Neural cell (in vitro differentiated cells): ENCODE measurements around the gene ANKRD13A. TPM values are rescaled to one million over a fixed set of nuclear protein-coding genes. Genes with fewer than 3 reads are reported as not detected.

Experiments
- H2AFZ ChIP-seq: fragments of 200-600, 300-800 bp; sonication (generic), shearing (Covaris generic); 2 replicates; pipeline ENCODE4 v1.6.0; 2014; ENCODE audit warnings: low read depth, mild to moderate bottlenecking, antibody characterized with exemption, low read length, moderate library complexity
- H3F3A ChIP-seq: fragments of 200-600 bp; shearing (Covaris generic); 2 replicates; pipeline ENCODE4 v1.6.1; 2016; ENCODE audit warnings: mild to moderate bottlenecking, moderate library complexity, mixed read lengths, antibody characterized with exemption, low read length; ENCODE audit not compliant: insufficient read depth, poor library complexity, severe bottlenecking
- H3K27ac ChIP-seq: fragments of 200-600, 300-800 bp; sonication (generic), shearing (Covaris generic); 2 replicates; pipeline ENCODE4 v1.5.1; 2014; ENCODE audit warnings: mild to moderate bottlenecking, low read length, moderate library complexity
- H3K27me3 ChIP-seq: fragments of 300-800, 200-600 bp; sonication (generic), shearing (Covaris generic); 2 replicates; pipeline ENCODE4 v1.6.0; 2014; ENCODE audit warnings: mild to moderate bottlenecking, low read depth, low read length, moderate library complexity; ENCODE audit not compliant: insufficient read depth
- H3K36me3 ChIP-seq: fragments of 300-800, 200-600 bp; sonication (generic), shearing (Covaris generic); 2 replicates; pipeline ENCODE4 v1.5.1; 2014; ENCODE audit warnings: mild to moderate bottlenecking, antibody characterized with exemption, low read length, moderate library complexity; ENCODE audit not compliant: insufficient read depth
- H3K4me2 ChIP-seq: fragments of 300-800, 200-600 bp; sonication (generic), shearing (Covaris generic); 2 replicates; pipeline ENCODE4 v1.6.0; 2014; ENCODE audit warnings: mild to moderate bottlenecking, low read length
- H3K4me3 ChIP-seq: fragments of 300-800, 200-600 bp; sonication (generic), shearing (Covaris generic); 2 replicates; pipeline ENCODE4 v1.5.1; 2014; ENCODE audit warnings: mild to moderate bottlenecking, low read length, moderate library complexity
- H3K79me2 ChIP-seq: fragments of 200-600 bp; shearing (Covaris generic); replicated peaks from 2 replicates; pipeline ENCODE4 v1.6.0; 2014; ENCODE audit warnings: mild to moderate bottlenecking, low read length, moderate library complexity; ENCODE audit not compliant: insufficient read depth
- H3K9ac ChIP-seq: fragments of 300-800, 200-600 bp; sonication (generic), shearing (Covaris generic); 2 replicates; pipeline ENCODE4 v1.6.1; 2016; ENCODE audit warnings: mild to moderate bottlenecking, low read length, mixed read lengths
- H3K9me2 ChIP-seq: fragments of 200-600 bp; shearing (Covaris generic); 2 replicates; pipeline ENCODE4 v1.6.1; 2016; ENCODE audit warnings: mild to moderate bottlenecking, low read length, mixed read lengths; ENCODE audit not compliant: insufficient read depth
- H3K9me3 ChIP-seq: fragments of 200-600, 300-800 bp; sonication (generic), shearing (Covaris generic); 2 replicates; pipeline ENCODE4 v1.6.1; 2016; ENCODE audit warnings: mild to moderate bottlenecking, mixed run types, low read length, moderate library complexity, mixed read lengths
- H4K20me1 ChIP-seq: fragments of 200-600 bp; shearing (Covaris generic); 2 replicates; pipeline ENCODE4 v1.6.1; 2016; ENCODE audit warnings: mild to moderate bottlenecking, mixed run types; ENCODE audit not compliant: insufficient read depth
- CTCF ChIP-seq: fragments of 450-650 bp; IDR thresholded peaks from 2 replicates; pipeline ENCODE4 v1.5.1; 2014; ENCODE audit warnings: antibody characterized with exemption, mild to moderate bottlenecking, moderate library complexity; ENCODE audit not compliant: poor library complexity, severe bottlenecking
- EP300 ChIP-seq: fragments of 450-650 bp; conservative IDR thresholded peaks from 2 replicates; pipeline ENCODE4 v1.6.1; 2014; ENCODE audit warnings: antibody characterized with exemption, mild to moderate bottlenecking, moderate library complexity; ENCODE audit not compliant: poor library complexity, severe bottlenecking
- EZH2 ChIP-seq: fragments of 200-600, 300-800 bp; shearing (Covaris generic), sonication (generic); IDR thresholded peaks from 2 replicates; pipeline ENCODE4 v1.6.1; 2014; ENCODE audit warnings: antibody characterized with exemption, low read length, borderline replicate concordance, mild to moderate bottlenecking; ENCODE audit not compliant: insufficient read depth, poor library complexity, severe bottlenecking
- MXI1 ChIP-seq: fragments of 450-650 bp; conservative IDR thresholded peaks from 2 replicates; pipeline ENCODE4 v1.6.1; 2014; ENCODE audit warnings: antibody characterized with exemption, mild to moderate bottlenecking; ENCODE audit not compliant: poor library complexity, severe bottlenecking
- POLR2AphosphoS5 ChIP-seq: IDR thresholded peaks from 2 replicates; pipeline ENCODE4 v1.6.1; 2012
- RAD21 ChIP-seq: fragments of 450-650 bp; conservative IDR thresholded peaks from 2 replicates; pipeline ENCODE4 v1.6.1; 2014; ENCODE audit warnings: antibody characterized with exemption, mild to moderate bottlenecking, moderate library complexity
- REST ChIP-seq: IDR thresholded peaks from 2 replicates; pipeline ENCODE4 v1.6.1; 2012; ENCODE audit warnings: borderline replicate concordance
- SMC3 ChIP-seq: fragments of 450-650 bp; conservative IDR thresholded peaks from 2 replicates; pipeline ENCODE4 v1.6.1; 2014; ENCODE audit warnings: antibody characterized with exemption, mild to moderate bottlenecking, moderate library complexity; ENCODE audit not compliant: poor library complexity
- TAF1 ChIP-seq: IDR thresholded peaks from 2 replicates; pipeline ENCODE4 v1.6.1; 2012; ENCODE audit warnings: low read depth
- polyA plus RNA-seq: library from polyadenylated mRNA; depleted of rRNA; stranded (reverse); fragments of >200 nt; gene quantifications from 2 replicates; pipeline ENCODE4 v1.2.3, GENCODE V29; 2014

The ANKRD13A gene
- polyA plus RNA-seq, 1 donor from 2014 or later = 89.2 TPM

- TF ChIP-seq RAD21 (no peak), POLR2AphosphoS5 (no peak), MXI1 (no peak), REST (no peak), SMC3 (no peak), EZH2 (no peak), TAF1 (no peak), CTCF (no peak), EP300 (no peak)
- no peaks in the 10 kb centered on the region for H3K27me3 ChIP-seq
- no peaks in the 10 kb centered on the region for H3K9me3 ChIP-seq
- no peak overlapping the region for H3K4me3 ChIP-seq
- peaks cover 38% of the 10 kb centered on the region for H3K79me2 ChIP-seq
- no peaks in the 10 kb centered on the region for H4K20me1 ChIP-seq
- H3K27ac ChIP-seq = no peak overlapping the region
- H3K36me3 ChIP-seq = no peaks in the 10 kb centered on the region
- H2AFZ ChIP-seq = no peak overlapping the region
- H3F3A ChIP-seq = no peaks in the 10 kb centered on the region
- H3K4me2 ChIP-seq = no peak overlapping the region
- H3K9me2 ChIP-seq = no peaks in the 10 kb centered on the region
- no peak overlapping the region for H3K9ac ChIP-seq
Observed at GRCh38 chr12:109997393-109997792, 1.8 kb upstream of the ANKRD13A start.

GRCh38 chr12:109998241-109998903 lies 858 bp upstream of the ANKRD13A start:
- H3K9ac ChIP-seq = peak overlapping the region; percentile 69
- H3K4me2 ChIP-seq = peak overlapping the region; percentile 70

More at GRCh38 chr12:109998241-109998903, 858 bp upstream of the ANKRD13A start:
- H3K9me2 ChIP-seq = no peaks in the 10 kb centered on the region
- TF ChIP-seq EP300 = no peak
- no peak for TF ChIP-seq MXI1
- TF ChIP-seq TAF1 = no peak
- TF ChIP-seq REST = no peak
- no peak for TF ChIP-seq SMC3
- no peak for TF ChIP-seq POLR2AphosphoS5
- no peak for TF ChIP-seq CTCF
- TF ChIP-seq EZH2 = no peak
- no peak for TF ChIP-seq RAD21
- peak overlapping the region; percentile 23 for H3K27ac ChIP-seq
- peaks cover 33% of the 10 kb centered on the region for H3K79me2 ChIP-seq
- no peaks in the 10 kb centered on the region for H3K9me3 ChIP-seq
- H2AFZ ChIP-seq = peak overlapping the region; percentile 22
- no peaks in the 10 kb centered on the region for H3K36me3 ChIP-seq
- peak overlapping the region; percentile 96 for H3K4me3 ChIP-seq
- H3K27me3 ChIP-seq = no peaks in the 10 kb centered on the region
- no peaks in the 10 kb centered on the region for H3F3A ChIP-seq
- no peaks in the 10 kb centered on the region for H4K20me1 ChIP-seq
